Large intestine (tissue), 3 donors: ENCODE measurements around the gene SPDYE16. TPM values are rescaled to one million over a fixed set of nuclear protein-coding genes. Genes with fewer than 3 reads are reported as not detected.
"Not testable (repeated sequence)": the region's sequence is repeated elsewhere in the genome, so short reads cannot be mapped to it uniquely, and the experiment has no call there.

Experiments used
- DNase-seq, 2 donors: peaks; one replicate each; pipeline versions ENCODE4 v3.0.0 to v3.0.0-alpha.2; 2013
- H3K27ac ChIP-seq: one replicate; pipeline ENCODE4 v1.5.1; 2013; ENCODE audit warnings: low read length
- H3K27me3 ChIP-seq: 2 replicates; pipeline ENCODE4 v1.6.1; 2013; ENCODE audit warnings: low read length; ENCODE audit not compliant: control insufficient read depth, insufficient read depth
- H3K36me3 ChIP-seq: 2 replicates; pipeline ENCODE4 v1.6.1; 2013; ENCODE audit warnings: low read length; ENCODE audit not compliant: control insufficient read depth, insufficient read depth
- H3K4me1 ChIP-seq: one replicate; pipeline ENCODE4 v1.6.1; 2013; ENCODE audit warnings: low read length; ENCODE audit not compliant: control insufficient read depth, insufficient read depth
- H3K4me3 ChIP-seq: one replicate; pipeline ENCODE4 v1.5.1; 2013; ENCODE audit warnings: low read length
- H3K9me3 ChIP-seq: one replicate; pipeline ENCODE4 v1.6.1; 2013; ENCODE audit warnings: mild to moderate bottlenecking, low read depth, low read length, moderate library complexity; ENCODE audit not compliant: control insufficient read depth
- WGBS: methylation state at CpG from one replicate; pipeline ENCODE4 v1.1.5; 2013; ENCODE audit warnings: low lambda C conversion rate; ENCODE audit not compliant: insufficient coverage; 5-methylcytosine and 5-hydroxymethylcytosine counted together
- polyA plus RNA-seq: library from polyadenylated mRNA; unstranded; fragments of 120-200 nt; gene quantifications from one replicate; pipeline ENCODE4 v1.2.1, GENCODE V29; 2013

Gene SPDYE16
- polyA plus RNA-seq, 1 donor = 1.2 TPM

DNA sequence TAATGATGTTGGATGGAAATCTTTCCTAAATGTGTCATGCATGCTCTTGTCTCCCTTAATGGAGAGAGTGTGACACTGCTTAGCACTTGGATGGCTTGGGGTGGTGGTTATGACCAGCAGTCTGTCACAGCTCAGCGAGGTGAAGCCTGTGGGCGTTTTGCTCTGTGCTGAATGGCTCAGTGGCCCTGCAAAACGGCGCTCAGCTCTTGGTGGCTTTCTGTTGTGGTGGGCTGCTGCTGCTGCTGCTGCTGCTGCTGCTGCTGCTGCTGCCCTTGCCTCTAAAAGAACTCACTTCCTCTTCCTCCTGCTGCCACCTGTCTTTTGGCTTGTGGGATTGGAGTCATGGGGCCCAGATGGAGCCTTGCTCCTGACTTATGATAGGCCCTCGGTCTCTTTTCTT, 56.5 kb downstream of the SPDYE16 start:
- H3K9me3 ChIP-seq, H3K4me1 ChIP-seq, H3K27ac ChIP-seq, H3K27me3 ChIP-seq, H3K4me3 ChIP-seq, DNase-seq: not testable (repeated sequence)
- no CpG with 5 or more reads among the region's 5 CpGs for WGBS
- H3K36me3 ChIP-seq = peaks cover 12% of the 10 kb centered on the region

DNA sequence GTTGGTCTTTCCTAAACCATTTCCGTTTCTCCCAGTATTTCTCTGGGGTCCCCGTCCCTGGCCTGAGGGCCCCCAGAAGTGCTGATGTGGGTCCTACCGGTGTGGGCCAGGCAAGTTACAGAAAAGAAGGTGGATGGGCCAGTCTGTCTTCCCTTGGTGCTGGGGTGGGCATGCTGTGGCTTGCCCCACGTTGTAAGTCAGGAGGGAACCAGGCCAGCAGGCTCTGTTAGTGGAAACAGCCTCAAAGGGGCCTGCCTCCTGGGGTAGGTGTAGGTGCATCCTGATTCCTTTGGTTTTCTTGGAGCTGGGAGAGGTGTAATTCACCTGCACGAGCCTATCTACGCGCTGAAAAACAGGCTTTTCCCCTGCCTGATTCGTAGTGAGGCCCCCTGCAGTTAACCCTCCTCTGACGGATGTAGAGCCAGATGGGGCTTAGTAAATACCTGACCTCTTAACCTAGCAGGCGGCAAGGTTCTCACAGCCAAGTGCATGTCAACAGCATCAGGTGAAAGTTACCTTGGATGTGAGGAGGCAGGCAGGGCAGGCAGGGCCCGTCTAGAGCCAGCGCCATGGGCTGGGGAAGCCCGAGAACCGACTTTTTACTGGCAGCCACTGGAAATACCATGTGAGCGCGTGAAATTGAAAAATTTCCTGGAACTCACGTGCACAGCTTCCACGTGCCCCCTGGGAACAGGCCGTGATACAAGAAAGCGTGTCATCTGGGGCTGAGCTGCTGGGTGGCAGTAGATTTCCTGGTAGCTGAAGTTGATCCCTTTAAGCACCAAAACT, 57.1 kb downstream of the SPDYE16 start:
- not testable (repeated sequence) for H3K27ac ChIP-seq, H3K9me3 ChIP-seq, H3K4me3 ChIP-seq, H3K27me3 ChIP-seq, H3K4me1 ChIP-seq, DNase-seq
- WGBS = no CpG with 5 or more reads among the region's 20 CpGs
- H3K36me3 ChIP-seq = peaks cover 12% of the 10 kb centered on the region

DNA sequence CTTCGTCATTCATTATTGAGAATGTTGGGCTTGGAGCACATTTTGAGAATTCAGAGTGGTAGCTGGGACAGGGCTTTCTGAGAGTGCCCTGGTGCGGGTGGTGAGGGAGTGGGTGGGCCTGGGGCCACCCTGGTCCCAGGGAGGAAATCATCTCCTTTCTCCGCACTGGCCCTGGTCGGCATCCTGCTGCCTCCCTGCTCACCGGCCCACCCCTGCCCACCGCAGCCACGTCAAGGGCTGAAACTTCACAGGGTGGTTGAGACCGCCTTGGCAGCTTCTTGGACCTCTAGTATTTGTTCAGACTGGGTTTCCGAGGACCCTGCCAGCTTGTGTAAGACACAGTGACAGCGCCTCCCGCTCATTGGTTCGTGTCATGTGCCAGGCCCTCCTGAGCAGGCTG, 58.6 kb downstream of the SPDYE16 start:
- H3K27me3 ChIP-seq, H3K27ac ChIP-seq, H3K4me3 ChIP-seq, DNase-seq, H3K4me1 ChIP-seq, H3K9me3 ChIP-seq: not testable (repeated sequence)
- no CpG with 5 or more reads among the region's 12 CpGs for WGBS
- peaks cover 12% of the 10 kb centered on the region for H3K36me3 ChIP-seq

DNA sequence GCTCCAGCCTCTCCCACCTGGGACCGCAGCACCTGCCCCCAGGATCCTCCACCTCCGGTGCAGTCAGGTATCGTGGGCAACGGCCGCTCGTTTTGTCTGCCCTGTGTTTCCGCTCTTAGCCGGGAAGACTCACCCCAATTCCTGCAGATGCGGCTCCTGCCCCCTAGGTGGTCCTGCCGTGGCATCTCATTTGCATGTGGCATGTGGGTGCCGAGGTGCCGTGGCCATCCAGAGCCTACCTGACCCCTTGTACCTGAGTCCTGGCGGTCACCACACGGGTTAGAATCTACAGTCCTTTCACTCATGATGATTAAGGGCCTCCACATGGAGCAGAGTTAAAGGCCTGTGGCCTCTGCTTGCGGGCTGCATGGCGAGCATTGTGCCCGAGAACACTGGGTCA, 60.0 kb downstream of the SPDYE16 start:
- H3K4me1 ChIP-seq, H3K27ac ChIP-seq, H3K9me3 ChIP-seq, DNase-seq, H3K4me3 ChIP-seq, H3K27me3 ChIP-seq: not testable (repeated sequence)
- peaks cover 12% of the 10 kb centered on the region for H3K36me3 ChIP-seq
- no CpG with 5 or more reads among the region's 17 CpGs for WGBS

DNA sequence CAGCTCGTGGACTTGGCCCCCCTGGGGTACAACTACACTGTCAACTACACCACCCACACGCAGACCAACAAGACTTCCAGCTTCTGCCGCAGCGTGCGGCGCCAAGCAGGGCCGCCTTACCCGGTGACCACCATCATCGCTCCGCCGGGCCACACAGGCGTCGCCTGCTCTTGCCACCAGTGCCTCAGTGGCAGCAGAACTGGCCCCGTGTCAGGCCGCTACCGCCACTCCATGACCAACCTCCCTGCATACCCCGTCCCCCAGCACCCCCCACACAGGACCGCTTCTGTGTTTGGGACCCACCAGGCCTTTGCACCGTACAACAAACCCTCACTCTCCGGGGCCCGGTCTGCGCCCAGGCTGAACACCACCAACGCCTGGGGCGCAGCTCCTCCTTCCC, 60.4 kb downstream of the SPDYE16 start:
- peaks cover 12% of the 10 kb centered on the region for H3K36me3 ChIP-seq

More for the DNA sequence above, 60.4 kb downstream of the SPDYE16 start:
- DNase-seq, H3K27me3 ChIP-seq, H3K9me3 ChIP-seq, H3K4me1 ChIP-seq, H3K27ac ChIP-seq, H3K4me3 ChIP-seq: not testable (repeated sequence)
- no CpG with 5 or more reads among the region's 24 CpGs for WGBS

Other genes with a start within 250 kb of the SPDYE16 start
- 204 TPM for gene HSPB1, start 240.6 kb downstream of the SPDYE16 start, polyA plus RNA-seq
- gene YWHAG, start 184.3 kb downstream of the SPDYE16 start, polyA plus RNA-seq = 94.7 TPM
- 1.2 TPM for gene SSC4D, start 133.6 kb downstream of the SPDYE16 start, polyA plus RNA-seq
- 2.9 TPM for gene ZP3, start 118.3 kb downstream of the SPDYE16 start, polyA plus RNA-seq
- gene DTX2, start 81.6 kb downstream of the SPDYE16 start, polyA plus RNA-seq = 17.4 TPM
- 48.0 TPM for gene UPK3B, start 32.7 kb downstream of the SPDYE16 start, polyA plus RNA-seq
- 18.5 TPM for gene POMZP3, start 84.0 kb upstream of the SPDYE16 start, polyA plus RNA-seq